NCI-H187 (cell line): ENCODE results near the gene GC.
"Not testable (repeated sequence)": the region's sequence is repeated elsewhere in the genome, so short reads cannot be mapped to it uniquely, and the experiment has no call there.

Experiments
- DNase-seq, 2 experiments: peaks; one replicate each; lab custom pipeline; 2025; lab: John Stamatoyannopoulos, UW

Gene GC

GRCh38 chr4:71768123-71768522, 15.8 kb downstream of the GC start:
- DNase-seq = no peak

GRCh38 chr4:71765821-71766383, 18.0 kb downstream of the GC start:
- no peak for DNase-seq

GRCh38 chr4:71765350-71765749, 18.5 kb downstream of the GC start:
- no peak for DNase-seq

- DNase-seq = no peak
These were observed 31.4 kb downstream of the GC start for GRCh38 chr4:71752383-71753042.

- DNase-seq = no peak
These were observed 34.8 kb downstream of the GC start for GRCh38 chr4:71749008-71749594.

GRCh38 chr4:71746379-71746778, 37.5 kb downstream of the GC start:
- no peak for DNase-seq

- not testable (repeated sequence) for DNase-seq
These were observed 45.1 kb downstream of the GC start for GRCh38 chr4:71738782-71739181.

- no peak for DNase-seq
These were observed 51.2 kb downstream of the GC start for GRCh38 chr4:71732706-71733105.

- no peak for DNase-seq
These were observed 51.8 kb downstream of the GC start for GRCh38 chr4:71732066-71732465.

- no peak for DNase-seq
These were observed 54.0 kb downstream of the GC start for GRCh38 chr4:71729856-71730255.

GRCh38 chr4:71713611-71714203, 70.2 kb downstream of the GC start:
- DNase-seq = peak in 1 of 2 experiments; percentile 27

- DNase-seq = no peak
These were observed 71.9 kb downstream of the GC start for GRCh38 chr4:71711985-71712348.

GRCh38 chr4:71711044-71711984, 72.6 kb downstream of the GC start:
- no peak for DNase-seq

- no peak for DNase-seq
These were observed 73.9 kb downstream of the GC start for GRCh38 chr4:71709961-71710360.

GRCh38 chr4:71698141-71698540, 85.7 kb downstream of the GC start:
- DNase-seq = no peak

GRCh38 chr4:71697031-71697430, 86.8 kb downstream of the GC start:
- no peak for DNase-seq

- DNase-seq = no peak
These were observed 88.9 kb downstream of the GC start for GRCh38 chr4:71694961-71695360.

- no peak for DNase-seq
These were observed 90.9 kb downstream of the GC start for GRCh38 chr4:71692963-71693362.

- DNase-seq = no peak
These were observed 91.7 kb downstream of the GC start for GRCh38 chr4:71692198-71692597.
